HepG2 (cell line): Measurements from ENCODE around the gene RGS14. TPM values are rescaled to one million over a fixed set of nuclear protein-coding genes. Genes with fewer than 3 reads are reported as not detected.

Source experiments
- ATAD3A ChIP-seq: sonication (generic); formaldehyde crosslinking; IDR thresholded peaks from 2 replicates; pipeline ENCODE4 v1.4.0; 2020; ENCODE audit warnings: missing genetic modification reagents
- BRF2 ChIP-seq: sonication (generic); formaldehyde crosslinking; IDR thresholded peaks from 2 replicates; pipeline ENCODE4 v1.8.1; 2022; ENCODE audit warnings: mild to moderate bottlenecking, missing genetic modification reagents
- ETV5 ChIP-seq: IDR thresholded peaks from 2 replicates; pipeline ENCODE4 v1.6.1; 2018; ENCODE audit warnings: missing biosample characterization, missing genetic modification reagents, inconsistent platforms, borderline replicate concordance
- HNRNPL ChIP-seq: fragments of 200-400 bp; formaldehyde crosslinking; IDR thresholded peaks from 2 replicates; pipeline ENCODE4 v1.6.1; 2017; ENCODE audit warnings: mild to moderate bottlenecking, low read depth, low read length
- JARID2 ChIP-seq: sonication (generic); formaldehyde crosslinking; IDR thresholded peaks from 2 replicates; pipeline ENCODE4 v1.8.1; 2023; ENCODE audit warnings: missing genetic modification reagents, inconsistent platforms; ENCODE audit not compliant: insufficient replicate concordance
- JUND ChIP-seq: sonication (generic); formaldehyde crosslinking; IDR thresholded peaks from 2 replicates; pipeline ENCODE4 v1.8.0; 2022; ENCODE audit warnings: mild to moderate bottlenecking, missing genetic modification reagents
- MAF1 ChIP-seq: sonication (generic); formaldehyde crosslinking; IDR thresholded peaks from 2 replicates; pipeline ENCODE4 v1.5.0; 2020; ENCODE audit warnings: missing genetic modification reagents, borderline replicate concordance
- RXRA ChIP-seq: sonication (generic); formaldehyde crosslinking; IDR thresholded peaks from 2 replicates; pipeline ENCODE4 v1.5.1; 2020; ENCODE audit warnings: missing genetic modification reagents
- SETDB1 ChIP-seq: sonication (generic); formaldehyde crosslinking; IDR thresholded peaks from 2 replicates; pipeline ENCODE4 v1.5.1; 2020; ENCODE audit warnings: missing genetic modification reagents, mild to moderate bottlenecking, borderline replicate concordance
- SMARCC2 ChIP-seq: fragments of 450-650 bp; IDR thresholded peaks from 2 replicates; pipeline ENCODE4 v1.6.1; 2017; ENCODE audit warnings: antibody characterized with exemption, mild to moderate bottlenecking
- STAG1 ChIP-seq: sonication (generic); formaldehyde crosslinking; IDR thresholded peaks from 2 replicates; pipeline ENCODE4 v1.4.0; 2020; ENCODE audit warnings: missing genetic modification reagents
- THAP11 ChIP-seq: IDR thresholded peaks from 2 replicates; pipeline ENCODE4 v1.6.1; 2016; ENCODE audit warnings: missing biosample characterization, missing genetic modification reagents
- THAP8 ChIP-seq: sonication (generic); formaldehyde crosslinking; IDR thresholded peaks from 2 replicates; pipeline ENCODE4 v1.5.1; 2020; ENCODE audit warnings: missing genetic modification reagents, mild to moderate bottlenecking, borderline replicate concordance
- ZNF17 ChIP-seq: sonication (generic); formaldehyde crosslinking; IDR thresholded peaks from 2 replicates; pipeline ENCODE4 v1.5.0; 2020; ENCODE audit warnings: mild to moderate bottlenecking, missing genetic modification reagents
- ZNF484 ChIP-seq: sonication (generic); formaldehyde crosslinking; IDR thresholded peaks from 2 replicates; pipeline ENCODE4 v1.5.1; 2020; ENCODE audit warnings: mild to moderate bottlenecking, low read depth, missing genetic modification reagents, borderline replicate concordance
- ZNF550 ChIP-seq: sonication (generic); formaldehyde crosslinking; IDR thresholded peaks from 2 replicates; pipeline ENCODE4 v1.4.0; 2020; ENCODE audit warnings: mild to moderate bottlenecking, missing genetic modification reagents, borderline replicate concordance
- ZNF883 ChIP-seq: sonication (generic); formaldehyde crosslinking; IDR thresholded peaks from 2 replicates; pipeline ENCODE4 v1.5.1; 2020; ENCODE audit warnings: mild to moderate bottlenecking, missing genetic modification reagents; ENCODE audit errors: not compliant biosample characterization
- ZSCAN25 ChIP-seq: sonication (generic); formaldehyde crosslinking; IDR thresholded peaks from 2 replicates; pipeline ENCODE4 v1.8.0; 2022; ENCODE audit warnings: mild to moderate bottlenecking, missing genetic modification reagents
- polyA plus RNA-seq, 8 experiments: library from polyadenylated mRNA; depleted of rRNA in 3 of 8; stranded (reverse) in 7 of 8; unstranded in 1 of 8; fragments of >200 nt; fragmentation: Illumina TruSeq in 4 of 8; extraction: Trizol in 4 of 8; gene quantifications; 2 replicates each; pipeline versions ENCODE4 v1.2.1 to v1.2.3, GENCODE V29; 2011 to 2016; ENCODE audit warnings: low read depth in 4 of 8, missing spikeins in 1 of 8, mixed read lengths in 1 of 8; ENCODE audit not compliant: insufficient read depth in 1 of 8
- total RNA-seq, 5 experiments: library from RNA; depleted of rRNA; stranded (reverse); fragments of >200 nt; fragmentation: Illumina TruSeq; extraction: Trizol; gene quantifications; 2 replicates each; pipeline ENCODE4 v1.2.3, GENCODE V29; 2016; ENCODE audit warnings: low read depth in 1 of 5
- TF ChIP-seq, protein P1 (sequence below): sonication (generic); formaldehyde crosslinking; IDR thresholded peaks from 2 replicates; pipeline ENCODE4 v1.9.0; 2022; ENCODE audit warnings: missing genetic modification reagents, mild to moderate bottlenecking, borderline replicate concordance
- TF ChIP-seq, protein P2 (sequence below): conservative IDR thresholded peaks from 2 replicates; pipeline ENCODE4 v1.6.1; 2018; ENCODE audit warnings: missing genetic modification reagents
- TF ChIP-seq, protein P3 (sequence below): sonication (generic); formaldehyde crosslinking; IDR thresholded peaks from 2 replicates; pipeline ENCODE4 v1.5.1; 2020; ENCODE audit warnings: mild to moderate bottlenecking, missing genetic modification reagents, moderate library complexity

Gene RGS14
- total and polyA plus RNA-seq, 2 of the 13 experiments (the other 11 are each of a cell fraction or from before 2014, with no cell fraction given): 11.1 to 17.2 TPM

DNA sequence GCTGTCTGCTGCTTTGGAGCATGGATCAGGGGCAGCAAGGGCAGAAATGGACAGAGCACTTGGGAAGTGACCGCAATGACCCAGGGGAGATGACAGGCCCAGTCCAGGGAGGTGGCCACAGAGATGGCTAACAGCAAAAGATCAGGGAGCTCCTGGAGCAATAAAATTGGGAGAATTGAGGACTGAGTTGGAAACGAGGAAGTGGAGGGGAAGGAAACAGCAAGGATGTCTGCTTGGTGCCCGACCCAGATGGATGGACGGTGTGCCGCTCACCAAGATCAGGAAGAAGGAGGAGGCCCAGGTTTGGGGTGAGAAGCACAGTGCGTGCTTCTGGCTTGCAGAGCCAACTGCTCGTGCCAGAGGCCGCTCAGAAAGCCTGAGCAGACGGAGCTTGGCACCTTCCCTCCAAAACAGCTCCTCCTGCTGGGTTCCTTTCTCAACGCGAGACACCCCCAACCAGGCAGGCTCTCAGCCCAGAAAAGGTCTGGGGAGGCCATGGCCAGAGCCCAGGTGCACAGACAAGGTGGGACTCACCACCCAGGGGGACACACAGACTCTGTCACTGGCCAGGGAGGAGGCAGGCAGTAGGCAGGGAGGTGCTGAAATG, 24.8 kb downstream of the RGS14 start (continued):
- TF ChIP-seq, protein P1, sequence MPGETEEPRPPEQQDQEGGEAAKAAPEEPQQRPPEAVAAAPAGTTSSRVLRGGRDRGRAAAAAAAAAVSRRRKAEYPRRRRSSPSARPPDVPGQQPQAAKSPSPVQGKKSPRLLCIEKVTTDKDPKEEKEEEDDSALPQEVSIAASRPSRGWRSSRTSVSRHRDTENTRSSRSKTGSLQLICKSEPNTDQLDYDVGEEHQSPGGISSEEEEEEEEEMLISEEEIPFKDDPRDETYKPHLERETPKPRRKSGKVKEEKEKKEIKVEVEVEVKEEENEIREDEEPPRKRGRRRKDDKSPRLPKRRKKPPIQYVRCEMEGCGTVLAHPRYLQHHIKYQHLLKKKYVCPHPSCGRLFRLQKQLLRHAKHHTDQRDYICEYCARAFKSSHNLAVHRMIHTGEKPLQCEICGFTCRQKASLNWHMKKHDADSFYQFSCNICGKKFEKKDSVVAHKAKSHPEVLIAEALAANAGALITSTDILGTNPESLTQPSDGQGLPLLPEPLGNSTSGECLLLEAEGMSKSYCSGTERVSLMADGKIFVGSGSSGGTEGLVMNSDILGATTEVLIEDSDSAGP (CRISPR knock-in tag): 0 out of 2 replicates have a peak, but pooled peaks have one; percentile 53
- TF ChIP-seq SMARCC2 (no peak), BRF2 (CRISPR knock-in tag) (no peak), ATAD3A (CRISPR knock-in tag) (no peak), ZNF17 (CRISPR knock-in tag) (no peak), ZNF484 (no peak), ZNF550 (CRISPR knock-in tag) (0 out of 2 replicates have a peak, but pooled peaks have one; percentile 13), THAP8 (CRISPR knock-in tag) (no peak), STAG1 (CRISPR knock-in tag) (peak; percentile 59), JARID2 (no peak), SETDB1 (CRISPR knock-in tag) (no peak), RXRA (peak; percentile 25; the same call in 1 of the 2 replicates), HNRNPL (peak; percentile 80), ZNF883 (CRISPR knock-in tag) (peak; percentile 34), ETV5 (0 out of 2 replicates have a peak, but pooled peaks have one; percentile 12), MAF1 (CRISPR knock-in tag) (no peak), JUND (CRISPR knock-in tag) (no peak), THAP11 (CRISPR knock-in tag) (0 out of 2 replicates have a peak, but pooled peaks have one; percentile 26), ZSCAN25 (CRISPR knock-in tag) (no peak)
- TF ChIP-seq, protein P2, sequence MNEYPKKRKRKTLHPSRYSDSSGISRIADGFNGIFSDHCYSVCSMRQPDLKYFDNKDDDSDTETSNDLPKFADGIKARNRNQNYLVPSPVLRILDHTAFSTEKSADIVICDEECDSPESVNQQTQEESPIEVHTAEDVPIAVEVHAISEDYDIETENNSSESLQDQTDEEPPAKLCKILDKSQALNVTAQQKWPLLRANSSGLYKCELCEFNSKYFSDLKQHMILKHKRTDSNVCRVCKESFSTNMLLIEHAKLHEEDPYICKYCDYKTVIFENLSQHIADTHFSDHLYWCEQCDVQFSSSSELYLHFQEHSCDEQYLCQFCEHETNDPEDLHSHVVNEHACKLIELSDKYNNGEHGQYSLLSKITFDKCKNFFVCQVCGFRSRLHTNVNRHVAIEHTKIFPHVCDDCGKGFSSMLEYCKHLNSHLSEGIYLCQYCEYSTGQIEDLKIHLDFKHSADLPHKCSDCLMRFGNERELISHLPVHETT: no peak
- TF ChIP-seq, protein P3, sequence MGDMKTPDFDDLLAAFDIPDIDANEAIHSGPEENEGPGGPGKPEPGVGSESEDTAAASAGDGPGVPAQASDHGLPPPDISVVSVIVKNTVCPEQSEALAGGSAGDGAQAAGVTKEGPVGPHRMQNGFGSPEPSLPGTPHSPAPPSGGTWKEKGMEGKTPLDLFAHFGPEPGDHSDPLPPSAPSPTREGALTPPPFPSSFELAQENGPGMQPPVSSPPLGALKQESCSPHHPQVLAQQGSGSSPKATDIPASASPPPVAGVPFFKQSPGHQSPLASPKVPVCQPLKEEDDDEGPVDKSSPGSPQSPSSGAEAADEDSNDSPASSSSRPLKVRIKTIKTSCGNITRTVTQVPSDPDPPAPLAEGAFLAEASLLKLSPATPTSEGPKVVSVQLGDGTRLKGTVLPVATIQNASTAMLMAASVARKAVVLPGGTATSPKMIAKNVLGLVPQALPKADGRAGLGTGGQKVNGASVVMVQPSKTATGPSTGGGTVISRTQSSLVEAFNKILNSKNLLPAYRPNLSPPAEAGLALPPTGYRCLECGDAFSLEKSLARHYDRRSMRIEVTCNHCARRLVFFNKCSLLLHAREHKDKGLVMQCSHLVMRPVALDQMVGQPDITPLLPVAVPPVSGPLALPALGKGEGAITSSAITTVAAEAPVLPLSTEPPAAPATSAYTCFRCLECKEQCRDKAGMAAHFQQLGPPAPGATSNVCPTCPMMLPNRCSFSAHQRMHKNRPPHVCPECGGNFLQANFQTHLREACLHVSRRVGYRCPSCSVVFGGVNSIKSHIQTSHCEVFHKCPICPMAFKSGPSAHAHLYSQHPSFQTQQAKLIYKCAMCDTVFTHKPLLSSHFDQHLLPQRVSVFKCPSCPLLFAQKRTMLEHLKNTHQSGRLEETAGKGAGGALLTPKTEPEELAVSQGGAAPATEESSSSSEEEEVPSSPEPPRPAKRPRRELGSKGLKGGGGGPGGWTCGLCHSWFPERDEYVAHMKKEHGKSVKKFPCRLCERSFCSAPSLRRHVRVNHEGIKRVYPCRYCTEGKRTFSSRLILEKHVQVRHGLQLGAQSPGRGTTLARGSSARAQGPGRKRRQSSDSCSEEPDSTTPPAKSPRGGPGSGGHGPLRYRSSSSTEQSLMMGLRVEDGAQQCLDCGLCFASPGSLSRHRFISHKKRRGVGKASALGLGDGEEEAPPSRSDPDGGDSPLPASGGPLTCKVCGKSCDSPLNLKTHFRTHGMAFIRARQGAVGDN: peak; percentile 88
